IPS-NIHi11 (cell line): ENCODE data around the gene AGO1.
"Not testable (repeated sequence)": the region's sequence is repeated elsewhere in the genome, so short reads cannot be mapped to it uniquely, and the experiment has no call there.

Experiments used
- DNase-seq: peaks from one replicate; pipeline ENCODE4 v3.0.0; 2012; ENCODE audit warnings: mixed read lengths, low spot score

The AGO1 gene

DNA sequence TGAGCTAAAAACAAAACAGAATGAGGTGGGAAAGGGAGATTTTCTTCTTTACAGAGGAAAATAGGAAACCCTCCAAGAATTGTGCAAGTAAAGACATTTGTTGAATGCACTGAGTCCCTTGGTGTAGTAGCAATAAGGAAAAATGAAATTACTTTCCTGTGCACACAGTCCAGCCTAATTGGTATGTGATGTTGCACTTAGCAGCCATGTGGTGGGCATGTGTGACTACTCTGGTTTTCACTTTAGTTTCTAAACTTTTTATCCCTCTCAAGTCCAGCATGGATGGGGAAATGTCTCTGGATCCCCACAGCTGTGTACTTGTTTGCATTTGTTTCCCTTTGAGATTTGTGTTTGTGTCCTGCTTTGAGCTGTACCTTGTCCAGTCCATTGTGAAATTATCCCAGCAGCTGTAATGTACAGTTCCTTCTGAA is 40.8 kb downstream of the AGO1 start:
- DNase-seq, result no peak

DNA sequence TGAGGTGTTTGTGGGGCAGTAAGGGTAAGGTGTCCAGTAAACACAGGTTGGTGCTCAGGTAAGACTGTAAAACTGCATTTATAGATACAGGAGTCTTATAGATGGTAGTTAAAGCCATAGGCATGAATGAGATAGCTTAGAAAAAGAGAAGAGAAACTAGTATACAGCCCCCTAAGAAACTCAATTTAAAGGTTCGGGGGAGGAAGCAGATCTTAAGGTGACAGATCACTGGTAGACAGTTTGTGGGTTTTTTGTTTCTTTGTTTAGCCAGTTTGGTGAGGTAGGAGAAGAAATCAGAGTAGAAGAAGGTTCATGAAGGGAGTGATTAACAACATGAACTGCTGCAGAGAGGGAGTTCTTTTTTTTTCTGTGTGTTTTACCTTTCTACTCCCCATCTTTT is 41.8 kb downstream of the AGO1 start:
- DNase-seq, result no peak

DNA sequence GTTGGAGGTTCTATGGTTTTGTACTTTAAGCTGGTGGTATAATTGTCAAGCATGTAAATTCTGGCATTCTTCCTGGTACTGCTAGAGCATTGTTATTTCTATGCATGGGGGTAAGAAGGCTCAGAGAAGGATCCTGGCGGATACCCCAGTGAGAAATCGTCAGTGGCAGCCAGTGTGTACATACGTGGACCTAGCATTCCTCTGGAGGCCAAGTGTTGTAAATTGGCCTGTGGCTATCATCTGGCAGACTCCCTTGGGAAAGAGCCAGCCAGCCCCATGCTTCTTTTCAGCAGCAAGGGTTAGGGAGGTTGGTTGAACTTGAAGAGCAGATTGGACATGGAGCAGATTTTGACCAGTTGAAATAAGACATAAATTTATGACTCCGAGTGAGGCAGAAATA is 42.7 kb downstream of the AGO1 start:
- DNase-seq, result no peak

DNA sequence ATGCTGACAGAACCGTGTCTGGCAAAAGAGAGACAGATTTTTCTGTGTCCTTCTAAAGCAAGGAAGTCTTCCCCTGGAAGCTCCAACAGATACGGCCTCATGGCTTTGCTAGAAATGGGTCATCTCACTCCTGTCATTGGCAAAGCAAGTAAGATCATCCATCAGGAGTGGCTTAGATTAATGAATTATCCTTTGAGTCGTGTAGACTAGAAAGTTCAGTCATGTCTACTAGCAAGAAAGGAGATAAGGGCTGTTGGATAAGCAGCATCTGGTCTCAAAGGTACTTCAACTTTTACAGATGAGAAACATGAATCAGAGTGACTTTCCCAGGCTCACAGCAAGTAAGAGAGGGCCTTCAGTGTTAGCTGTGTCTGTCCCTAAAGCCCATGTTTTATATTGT is 44.5 kb downstream of the AGO1 start:
- no peak for DNase-seq

DNA sequence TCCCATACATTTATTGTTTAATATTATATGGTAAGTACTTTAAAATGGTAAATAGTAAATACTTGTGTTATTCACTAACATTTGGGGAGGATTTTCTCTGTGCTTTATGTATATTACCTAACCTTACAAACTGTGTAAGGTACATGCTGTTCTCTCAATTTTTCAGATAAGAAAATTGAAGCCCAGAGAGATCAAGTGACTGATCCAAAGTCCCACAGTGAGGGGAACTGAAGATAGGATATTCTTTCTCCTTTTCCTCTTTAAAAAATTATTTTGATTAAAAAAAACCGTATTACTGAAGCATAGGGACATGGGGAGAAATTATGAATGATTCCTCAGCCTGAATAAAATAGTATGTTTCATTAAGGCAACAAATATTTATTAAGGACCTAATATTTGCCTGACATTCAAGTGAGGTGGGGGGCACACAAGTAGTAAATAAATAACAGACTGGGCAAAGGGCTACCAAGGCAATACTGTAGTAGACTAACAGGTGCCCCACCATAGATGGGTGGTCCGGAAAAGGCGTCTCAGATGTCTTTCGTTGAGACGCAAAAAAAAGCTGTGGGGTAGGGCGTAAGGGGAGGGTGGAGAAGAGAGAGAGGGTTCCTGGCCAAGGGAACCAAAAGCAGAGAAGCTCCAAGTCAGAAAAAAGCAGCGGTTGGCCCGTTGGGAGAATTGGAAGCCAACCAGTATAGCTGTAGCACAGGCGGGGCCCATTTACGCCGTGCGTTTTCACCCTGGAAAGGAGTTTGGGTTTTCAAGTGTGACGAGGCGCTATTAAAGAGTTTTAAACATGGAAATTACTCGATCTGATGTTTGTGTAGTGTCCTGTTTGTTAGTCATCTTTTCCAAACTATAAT is 47.0 kb downstream of the AGO1 start:
- peak; percentile 73 for DNase-seq

DNA sequence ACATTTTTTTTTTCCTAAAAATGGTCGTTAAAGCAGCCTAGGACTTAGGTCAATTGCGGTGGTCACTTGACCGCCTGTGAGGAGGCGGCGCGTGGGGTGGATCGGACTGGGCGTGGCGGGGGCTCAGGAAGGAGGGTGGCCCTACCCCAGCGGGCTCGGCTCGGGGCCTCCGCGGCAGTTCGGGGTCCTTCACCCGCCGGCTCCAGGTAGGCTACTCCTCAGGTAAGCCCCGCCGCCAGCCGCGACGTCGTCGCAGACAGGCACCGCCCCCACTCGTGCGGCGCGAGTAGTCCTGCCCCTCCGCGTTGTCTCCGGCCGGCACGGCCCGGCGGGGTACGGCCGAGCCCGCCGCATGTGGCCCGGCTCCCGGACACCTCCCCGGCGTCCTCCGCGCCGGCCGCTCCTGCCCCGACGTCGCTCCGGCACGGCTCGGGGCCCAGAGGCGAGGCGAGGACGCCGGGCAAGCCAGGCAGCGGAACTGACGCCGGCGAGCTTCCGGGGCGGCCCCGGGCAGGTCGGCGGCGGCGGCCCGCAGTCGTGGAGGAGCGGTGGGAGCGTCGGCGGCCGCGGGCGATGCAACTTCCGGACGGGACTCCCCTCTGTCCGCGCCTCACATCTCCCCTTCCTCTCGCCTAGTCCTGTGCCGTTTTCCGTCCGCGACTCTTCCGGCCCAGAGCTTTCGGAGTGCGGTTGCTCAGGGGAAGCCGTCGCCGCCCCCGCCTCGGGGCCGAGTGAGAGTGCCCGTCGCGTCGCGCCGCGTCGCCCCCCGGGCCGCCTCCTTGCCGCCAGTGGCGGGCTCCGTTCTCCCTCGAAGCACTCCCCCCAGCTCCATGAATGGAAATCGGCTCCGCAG is 47.8 kb downstream of the AGO1 start, which contains the start of gene AGO3:
TSS of gene AGO3 (plus strand) at position 513 of the 853 bp plus-strand sequence. CDS start at position 835, 322 bp downstream.
- peak; percentile 92 for DNase-seq

DNA sequence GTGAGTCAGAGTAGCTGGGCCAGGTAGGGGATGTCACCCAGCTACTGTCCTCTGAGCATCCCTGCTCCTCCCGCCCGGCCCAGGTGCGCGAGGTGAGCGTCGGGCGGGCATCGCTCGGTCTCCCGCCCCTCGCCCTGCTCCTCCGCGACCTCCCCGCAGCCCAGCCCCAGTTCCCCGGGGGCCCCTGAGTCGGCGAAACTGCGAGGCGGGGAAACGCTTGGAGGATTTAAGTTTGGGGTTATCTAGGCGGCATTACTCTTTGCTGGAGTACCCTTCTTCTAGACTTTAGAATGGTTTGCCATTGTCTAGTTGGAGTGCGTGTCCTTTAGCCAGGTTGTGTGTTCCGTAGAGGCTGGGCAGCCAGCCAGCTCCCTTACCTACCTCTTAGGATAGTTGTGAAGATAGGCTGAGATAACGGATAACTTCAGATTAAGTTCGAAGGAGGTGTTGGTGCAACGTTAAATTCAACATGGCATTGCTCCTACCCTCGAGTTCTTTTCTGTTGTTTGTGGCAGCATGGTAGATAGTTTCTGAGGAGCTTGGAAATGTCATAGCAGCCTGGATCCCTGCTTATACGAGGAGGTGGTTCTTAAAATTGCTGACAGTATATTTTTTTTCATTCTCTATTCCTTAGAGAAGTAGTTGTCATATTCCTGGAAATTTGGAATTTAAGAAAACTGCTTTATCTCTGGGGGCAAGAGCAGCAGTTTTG is 48.6 kb downstream of the AGO1 start:
- DNase-seq, result peak; percentile 10

DNA sequence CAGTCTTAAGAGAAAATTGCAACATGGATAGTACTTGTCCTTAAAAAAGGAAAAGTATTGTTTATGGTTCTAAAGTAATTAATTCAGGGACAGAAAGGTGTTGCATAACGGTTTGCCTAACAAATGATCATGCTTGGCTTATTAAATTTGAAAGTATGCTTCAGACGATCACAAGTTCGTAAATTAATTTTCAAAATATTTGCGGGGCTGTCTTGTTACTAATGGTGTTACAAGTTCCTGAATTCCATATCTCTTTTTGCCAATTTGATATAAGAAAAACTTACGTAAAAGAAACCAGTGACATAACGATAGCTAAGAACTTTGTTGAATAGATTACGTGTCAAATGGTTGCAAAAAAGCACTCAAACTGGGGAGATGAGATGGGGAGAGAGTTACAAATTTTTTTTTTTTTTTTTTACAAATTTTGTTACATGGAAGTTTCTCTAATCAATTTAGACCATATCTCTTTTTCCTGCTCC is 49.2 kb downstream of the AGO1 start:
- no peak for DNase-seq

DNA sequence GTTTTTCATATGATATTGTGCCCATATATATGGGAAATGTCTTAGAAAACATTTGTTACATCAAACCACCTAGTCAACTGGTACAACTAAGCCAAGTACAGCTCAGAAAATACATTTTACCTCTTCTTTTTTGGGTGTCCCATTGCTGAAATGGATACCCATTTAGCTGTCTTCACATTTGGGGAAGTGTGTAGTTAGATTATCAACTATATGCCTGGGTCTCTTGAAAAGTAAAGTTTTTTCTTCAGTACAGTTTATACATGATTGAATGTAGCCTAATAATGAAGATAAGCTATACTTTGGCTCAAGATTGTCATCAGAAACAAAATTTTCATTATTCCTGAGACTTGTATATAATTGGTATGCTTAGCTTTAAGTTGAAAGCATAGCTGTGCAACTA is 49.9 kb downstream of the AGO1 start:
- no peak for DNase-seq

DNA sequence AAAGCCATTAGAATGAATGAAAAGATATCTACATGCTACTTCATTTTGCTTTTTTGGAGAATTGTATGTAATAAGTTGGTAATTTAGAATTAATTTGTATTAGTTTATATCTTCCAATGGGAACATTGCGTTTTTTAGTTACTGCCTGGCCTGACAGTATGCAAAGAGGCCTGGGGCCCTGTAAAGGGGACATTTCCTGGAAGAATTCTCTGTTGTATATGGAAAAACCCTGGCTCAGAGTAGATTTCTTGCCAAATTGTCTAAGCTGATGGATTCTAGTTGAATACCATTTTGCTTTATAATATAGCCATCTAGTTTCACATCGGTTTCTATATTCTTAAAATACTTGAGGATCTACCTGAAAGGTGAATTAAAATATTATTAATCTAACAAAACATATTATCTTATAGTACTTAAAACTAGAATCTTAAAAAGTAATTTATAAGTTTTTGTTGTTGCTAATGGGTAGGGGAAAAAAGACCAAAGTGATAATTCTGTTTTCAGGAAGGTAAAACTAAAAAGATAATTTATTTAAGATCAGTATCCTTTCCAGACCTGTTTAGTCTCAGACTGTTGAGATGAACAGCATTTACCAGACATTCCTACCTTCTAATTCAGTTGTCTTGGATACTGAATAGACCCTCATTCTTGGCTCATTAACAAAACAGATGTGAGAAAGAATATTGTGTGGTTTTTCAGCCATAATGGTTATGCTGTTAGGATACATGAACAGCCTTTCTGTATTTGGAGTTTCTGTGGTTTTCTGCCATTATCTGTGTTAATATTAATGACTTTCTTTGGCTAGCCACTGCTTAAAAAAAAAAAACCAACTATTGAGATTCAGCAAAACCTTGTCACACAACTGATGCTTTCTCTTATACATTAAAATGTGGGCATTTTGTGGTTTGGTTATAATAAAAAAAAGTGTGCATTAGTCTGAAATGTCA is 52.7 kb downstream of the AGO1 start:
- DNase-seq, result no peak

DNA sequence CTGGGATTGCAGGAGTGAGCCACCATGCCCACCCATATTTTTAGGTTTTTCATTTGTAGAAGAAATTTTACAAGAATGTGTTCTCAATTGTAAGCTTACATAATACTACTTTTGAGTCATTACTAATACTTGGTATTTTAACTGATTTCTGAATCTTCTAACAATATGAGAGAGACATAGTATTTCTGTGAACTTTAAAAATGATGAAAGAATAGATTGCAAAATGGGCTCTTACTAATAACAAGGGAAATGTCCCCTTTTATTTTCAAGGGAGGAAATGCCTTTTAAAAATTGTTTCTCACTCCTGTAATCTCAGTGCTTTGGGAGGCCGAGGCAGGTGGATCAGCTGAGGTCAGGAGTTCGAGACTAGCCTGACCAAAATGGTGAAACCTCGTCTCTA is 53.8 kb downstream of the AGO1 start:
- DNase-seq, result no peak

DNA sequence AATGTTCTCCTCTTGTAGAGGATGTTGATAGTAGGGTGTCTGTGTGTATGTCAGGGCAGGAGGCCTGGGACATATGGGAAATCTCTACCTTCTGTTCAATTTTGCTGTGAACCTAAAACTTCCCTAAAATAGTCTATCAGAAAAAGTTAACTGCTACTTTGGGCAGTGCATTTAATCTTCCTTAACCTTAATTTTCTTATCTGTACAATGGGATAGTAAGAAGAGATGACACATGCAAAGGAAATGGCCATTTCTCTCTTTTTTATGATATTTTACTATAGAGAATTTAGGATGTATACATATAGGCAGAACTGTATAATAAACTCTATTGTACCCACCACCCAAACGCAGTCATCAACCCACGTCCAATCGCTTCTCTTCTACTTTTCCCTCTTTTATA is 56.5 kb downstream of the AGO1 start:
- no peak for DNase-seq

DNA sequence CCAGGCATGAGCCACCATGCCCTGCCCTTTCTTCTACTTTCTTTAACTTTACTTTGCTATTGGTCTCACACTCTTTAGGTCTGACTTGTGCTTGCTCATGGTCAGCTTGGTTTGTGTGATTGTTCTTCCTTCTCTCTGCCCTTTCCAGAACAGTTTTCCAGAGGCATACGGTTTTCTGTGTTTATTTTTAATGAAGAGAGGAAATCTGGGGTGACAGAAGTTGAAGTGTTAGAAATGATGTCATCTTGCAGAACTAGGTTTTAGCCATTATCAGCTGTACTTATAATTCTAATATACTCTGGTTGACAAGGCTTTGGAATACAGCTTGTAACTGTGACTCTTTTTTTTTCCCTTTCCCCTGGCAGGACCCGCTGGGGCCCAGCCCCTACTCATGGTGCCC is 62.3 kb downstream of the AGO1 start:
- DNase-seq, result no peak

DNA sequence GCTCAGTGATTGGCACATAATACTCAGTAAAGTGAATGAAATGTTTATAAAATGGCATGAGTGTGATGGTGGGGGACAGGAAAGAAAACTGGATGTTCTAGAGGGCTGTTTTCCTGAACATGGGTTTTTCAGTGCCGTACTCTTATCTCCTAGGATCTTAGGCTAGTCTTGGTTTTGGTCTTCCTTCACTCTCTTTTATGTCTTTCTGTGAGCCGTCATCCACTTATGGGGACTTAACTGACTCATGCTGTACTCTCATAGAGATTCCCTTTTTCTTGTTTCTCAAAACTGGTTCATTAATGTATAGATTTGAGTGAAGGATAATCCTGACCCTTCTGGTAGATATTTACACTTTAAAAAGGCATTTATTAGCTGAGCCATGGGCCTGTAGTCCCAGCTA is 64.5 kb downstream of the AGO1 start:
- no peak for DNase-seq

DNA sequence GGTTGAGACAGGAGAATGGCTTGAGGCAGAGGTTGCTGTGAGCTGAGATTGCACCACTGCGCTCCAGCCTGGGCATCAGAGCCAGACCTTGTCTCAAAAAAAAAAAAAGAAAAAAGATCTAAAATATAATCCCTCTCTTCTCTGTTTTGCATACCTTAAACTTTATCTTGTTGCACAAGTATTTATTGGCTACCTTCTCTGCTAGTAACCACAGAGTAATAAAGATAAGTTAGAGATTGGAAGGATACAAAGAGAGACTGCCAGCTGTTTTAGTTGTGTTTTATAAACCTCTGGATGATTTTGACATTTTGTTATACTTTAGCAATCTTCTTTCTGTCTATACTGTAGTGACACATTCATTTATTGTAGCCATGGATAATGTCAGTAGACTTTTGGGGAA is 75.5 kb downstream of the AGO1 start:
- no peak for DNase-seq

DNA sequence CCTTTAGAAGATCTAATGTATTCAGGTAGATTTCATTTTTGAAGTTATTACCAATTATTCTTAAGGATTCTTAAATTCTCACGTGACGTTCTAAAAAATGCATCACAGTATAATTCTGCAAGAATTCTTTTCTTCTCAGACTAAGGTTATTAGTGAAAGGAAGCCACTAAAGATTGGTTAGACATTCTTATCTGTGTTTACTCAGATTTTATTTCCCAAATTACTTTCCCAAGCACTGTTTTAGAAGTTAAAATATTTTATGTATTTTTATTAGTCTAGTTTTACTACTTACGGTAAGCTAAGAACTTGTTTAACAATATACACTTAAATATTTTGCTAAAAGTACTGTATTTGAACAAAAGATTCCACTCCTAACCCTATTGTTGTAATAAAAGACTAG is 76.3 kb downstream of the AGO1 start:
- no peak for DNase-seq

DNA sequence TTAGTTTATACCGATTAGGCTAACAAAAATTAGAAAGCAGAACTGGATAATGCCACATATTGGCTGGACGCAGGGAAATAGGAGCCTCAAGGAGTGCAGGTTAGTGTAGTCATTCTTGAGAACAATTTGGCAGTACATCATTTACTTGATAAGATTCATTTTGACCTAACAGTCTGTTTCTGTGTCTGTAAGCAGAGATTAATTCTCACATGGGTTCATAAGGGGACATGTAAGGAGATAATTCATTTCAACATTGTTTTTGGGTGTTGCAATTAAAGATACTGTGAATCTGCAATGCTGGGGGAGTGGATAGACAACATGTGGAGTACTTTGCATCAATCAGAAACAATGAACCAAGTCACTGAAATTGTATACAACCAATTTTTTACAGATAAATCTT is 79.9 kb downstream of the AGO1 start:
- no peak for DNase-seq

DNA sequence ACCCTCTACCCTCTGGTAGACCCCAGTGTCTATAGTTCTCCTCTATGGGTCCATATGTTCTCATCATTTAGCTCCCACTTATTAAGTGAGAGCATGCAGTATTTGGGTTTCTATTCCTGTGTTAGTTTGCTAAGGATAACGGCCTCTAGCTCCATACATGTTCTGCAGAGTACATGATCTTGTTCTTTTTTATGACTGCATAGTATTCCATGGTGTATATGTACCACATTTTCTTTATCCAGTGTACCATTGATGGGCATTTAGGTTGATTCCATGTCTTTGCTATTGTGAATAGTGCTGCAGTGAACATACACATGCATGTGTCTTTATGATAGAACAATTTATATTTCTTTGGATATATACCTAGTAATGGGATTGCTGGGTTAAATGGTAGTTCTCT is 81.3 kb downstream of the AGO1 start:
- DNase-seq, result not testable (repeated sequence)

DNA sequence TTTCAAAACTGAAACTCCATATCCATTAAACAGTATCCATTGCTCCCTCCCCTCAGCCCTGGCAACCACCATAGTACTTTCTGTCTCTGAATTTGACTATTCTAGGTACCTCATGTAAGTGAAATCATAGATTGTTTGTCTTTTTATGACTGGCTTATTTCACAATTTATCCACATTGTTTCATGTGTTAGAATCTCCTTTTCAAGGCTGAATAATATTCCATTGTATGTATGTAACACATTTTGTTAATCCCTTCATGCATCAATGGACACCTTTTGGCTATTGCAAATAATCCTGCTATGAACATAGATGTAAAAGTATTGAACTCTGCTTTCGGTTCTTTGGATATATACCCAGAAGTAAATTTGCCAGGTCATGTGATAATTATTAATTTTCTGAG is 85.4 kb downstream of the AGO1 start:
- no peak for DNase-seq

DNA sequence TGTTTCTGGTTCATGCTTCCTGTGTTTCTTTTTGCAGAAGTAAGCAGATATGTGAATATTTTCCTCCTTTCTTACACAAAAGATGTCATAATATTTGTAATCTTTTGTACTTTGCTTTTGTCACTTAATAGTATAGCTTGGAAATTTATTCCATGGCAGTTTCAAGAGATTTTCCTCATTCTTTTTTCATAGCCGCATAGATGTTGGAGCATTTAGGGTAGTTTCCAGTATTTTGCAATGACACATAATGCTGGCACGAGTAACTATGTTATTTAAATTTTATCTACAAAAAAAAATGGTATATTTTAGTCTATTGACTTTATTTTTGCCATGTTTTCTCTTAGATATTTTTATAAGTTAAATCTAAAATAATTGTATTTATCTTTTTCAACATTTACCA is 88.6 kb downstream of the AGO1 start:
- no peak for DNase-seq

DNA sequence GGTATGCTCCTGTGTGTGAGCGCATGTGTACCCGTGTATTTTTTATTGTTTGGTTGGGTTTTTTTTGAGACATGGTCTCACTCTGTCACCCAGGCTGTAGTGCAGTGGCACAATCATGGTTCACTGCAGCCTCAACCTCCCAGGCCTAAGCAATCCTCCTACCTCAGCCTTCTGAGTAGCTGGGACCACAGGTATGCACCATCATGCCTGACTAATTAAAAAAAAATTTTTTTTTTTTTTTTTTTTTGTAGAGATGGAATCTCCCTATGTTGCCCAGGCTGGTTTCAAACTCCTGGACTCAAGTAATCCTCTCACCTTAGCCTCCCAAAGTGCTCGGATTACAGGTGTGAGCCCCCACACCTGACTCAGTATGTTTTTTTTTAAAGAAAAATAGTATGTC is 89.6 kb downstream of the AGO1 start:
- not testable (repeated sequence) for DNase-seq
